NCI-H82 (cell line): Measurements from ENCODE around the gene INSIG2.

Experiments used
- DNase-seq: peaks from one replicate; lab custom pipeline; 2025; lab: John Stamatoyannopoulos, UW

INSIG2 gene

GRCh38 chr2:118088051-118089024, at the start of gene INSIG2:
Gene INSIG2, plus strand, starts transcription at chr2:118088471. Its CDS starts 8,086 bp downstream, at chr2:118096557.
- DNase-seq = peak; percentile 99

GRCh38 chr2:118040891-118041290, 47.4 kb upstream of the INSIG2 start:
- DNase-seq = no peak

GRCh38 chr2:118044103-118044716, 44.1 kb upstream of the INSIG2 start:
- DNase-seq = no peak

DNA sequence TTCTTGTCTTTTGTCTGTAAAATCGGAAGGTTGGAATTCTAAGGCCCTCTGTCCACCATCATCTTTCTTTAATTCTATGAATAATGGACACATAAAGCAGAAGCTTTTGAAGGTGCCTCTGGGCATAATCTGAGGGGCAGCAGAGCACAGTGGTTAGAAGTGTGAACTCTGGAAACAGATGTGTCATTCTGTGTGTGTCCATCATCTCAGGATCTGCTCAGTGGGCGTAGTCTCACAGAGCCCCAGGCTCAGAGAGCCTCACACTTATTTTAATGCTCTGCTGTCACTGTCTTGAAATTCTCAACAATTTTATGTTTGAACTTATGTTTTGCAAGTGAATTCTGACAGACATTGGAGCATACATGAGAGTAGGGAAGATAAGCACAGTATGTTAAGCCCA, 43.4 kb upstream of the INSIG2 start:
- no peak for DNase-seq

DNA sequence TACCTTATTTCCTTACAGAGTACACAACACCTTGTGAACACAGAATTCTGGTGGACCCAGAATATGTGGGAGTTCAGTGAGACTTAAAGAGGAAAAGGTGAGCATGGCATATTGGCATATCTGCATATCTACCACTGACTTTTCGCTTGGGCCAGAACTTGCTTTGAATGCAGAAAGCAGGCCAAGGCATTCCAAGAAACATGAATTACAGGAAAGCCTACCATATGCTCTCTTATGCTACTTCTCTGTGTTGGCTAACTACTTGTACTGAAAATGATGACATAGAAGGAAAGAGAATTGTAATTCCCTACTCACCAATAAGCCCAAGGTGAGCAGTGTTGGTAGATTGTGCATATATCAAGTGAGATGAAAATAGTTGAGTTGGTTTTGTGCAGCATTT, 43.0 kb upstream of the INSIG2 start:
- no peak for DNase-seq

GRCh38 chr2:118046634-118047210, 41.5 kb upstream of the INSIG2 start:
- peak; percentile 49 for DNase-seq

DNA sequence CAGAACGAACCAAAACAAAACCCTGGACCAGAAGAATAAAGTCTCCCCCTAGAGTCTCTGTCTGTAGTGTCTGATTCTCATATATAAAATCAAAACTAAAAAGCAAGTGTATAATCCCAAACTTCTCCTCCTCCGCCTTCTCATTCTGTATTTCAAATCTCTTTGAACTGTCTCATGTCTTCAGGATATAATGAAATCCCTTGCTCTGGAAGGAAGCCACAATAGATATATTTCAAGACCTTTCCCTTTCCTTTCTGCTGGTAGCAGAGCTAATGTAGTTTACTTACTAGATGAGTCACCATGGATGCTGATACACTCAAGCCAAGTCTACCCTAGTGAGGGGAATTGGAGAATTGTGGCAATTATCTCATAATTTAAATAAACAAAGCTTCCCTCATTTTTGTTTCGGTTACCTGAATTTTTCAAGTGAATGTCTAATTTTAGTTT, 40.9 kb upstream of the INSIG2 start:
- DNase-seq = no peak

DNA sequence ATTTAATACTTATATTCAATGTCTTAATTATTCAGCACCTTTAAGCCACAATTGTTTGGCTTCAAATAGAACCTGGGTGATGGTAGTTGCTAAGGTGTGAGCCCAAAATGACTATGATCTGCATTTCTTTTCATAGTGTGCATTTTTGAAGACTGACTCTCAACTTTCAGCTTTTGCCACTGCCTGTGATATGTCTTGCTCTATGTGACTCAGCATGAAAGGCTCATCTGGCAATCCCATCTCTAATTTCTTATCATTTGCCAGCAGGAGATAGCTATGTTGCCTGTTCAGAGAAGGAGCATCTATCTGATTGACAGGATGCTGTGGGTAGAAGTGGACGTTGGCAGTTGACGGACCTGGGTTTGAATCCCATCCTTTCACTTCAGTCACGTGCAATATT, 39.9 kb upstream of the INSIG2 start:
- no peak for DNase-seq

DNA sequence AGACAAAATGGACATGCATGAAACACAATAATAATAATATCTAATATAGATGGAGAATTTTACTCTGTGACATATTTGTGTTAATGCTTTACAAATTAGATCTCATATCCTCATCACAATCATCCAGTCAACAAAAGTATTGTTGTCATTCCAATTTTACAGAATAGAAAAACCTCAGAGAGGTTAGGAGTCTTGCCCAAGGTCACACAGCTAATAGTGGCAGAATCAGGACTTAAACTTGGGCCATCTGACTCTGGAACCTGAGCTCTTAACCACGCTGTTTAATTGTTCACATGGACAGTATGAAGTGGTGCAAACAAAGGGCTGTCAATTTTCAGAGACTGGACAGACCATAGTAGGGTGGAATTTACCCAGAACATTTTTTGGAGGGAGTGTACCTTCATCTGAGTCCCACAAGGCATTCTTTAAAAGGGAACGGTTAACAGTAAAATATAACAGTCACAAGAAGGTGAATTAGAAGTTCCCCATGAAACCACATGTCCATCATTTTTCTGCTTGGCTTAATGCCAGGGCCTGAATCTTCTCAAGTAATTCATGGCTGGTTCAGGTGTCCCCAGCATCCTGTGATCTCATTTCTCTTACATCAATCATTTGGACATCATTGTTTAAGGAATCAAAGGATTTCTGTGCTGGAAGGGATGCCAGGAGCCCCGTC, 39.0 kb upstream of the INSIG2 start:
- DNase-seq = no peak

- no peak for DNase-seq
These were observed 38.5 kb upstream of the INSIG2 start for GRCh38 chr2:118049816-118050140.

- DNase-seq = no peak
These were observed 37.9 kb upstream of the INSIG2 start for GRCh38 chr2:118050386-118050785.

DNA sequence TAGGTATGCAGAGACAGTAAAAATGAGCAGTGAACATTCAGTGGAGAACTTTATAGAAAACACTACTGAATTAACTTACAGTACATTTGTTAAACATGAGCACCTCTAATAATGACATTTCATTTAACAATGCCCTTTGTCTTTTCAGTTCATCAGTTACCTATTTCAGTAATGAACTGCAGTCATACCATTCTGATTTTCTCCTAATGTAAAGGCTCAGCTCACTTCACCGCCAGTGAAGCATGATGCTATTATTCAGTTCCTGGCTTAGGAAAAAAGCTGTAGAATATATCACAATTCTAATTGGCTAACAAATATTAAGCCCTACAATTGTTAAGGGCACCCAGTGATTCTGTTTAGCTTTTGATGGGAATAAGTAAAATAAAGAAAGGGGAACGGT, 37.3 kb upstream of the INSIG2 start:
- no peak for DNase-seq

DNA sequence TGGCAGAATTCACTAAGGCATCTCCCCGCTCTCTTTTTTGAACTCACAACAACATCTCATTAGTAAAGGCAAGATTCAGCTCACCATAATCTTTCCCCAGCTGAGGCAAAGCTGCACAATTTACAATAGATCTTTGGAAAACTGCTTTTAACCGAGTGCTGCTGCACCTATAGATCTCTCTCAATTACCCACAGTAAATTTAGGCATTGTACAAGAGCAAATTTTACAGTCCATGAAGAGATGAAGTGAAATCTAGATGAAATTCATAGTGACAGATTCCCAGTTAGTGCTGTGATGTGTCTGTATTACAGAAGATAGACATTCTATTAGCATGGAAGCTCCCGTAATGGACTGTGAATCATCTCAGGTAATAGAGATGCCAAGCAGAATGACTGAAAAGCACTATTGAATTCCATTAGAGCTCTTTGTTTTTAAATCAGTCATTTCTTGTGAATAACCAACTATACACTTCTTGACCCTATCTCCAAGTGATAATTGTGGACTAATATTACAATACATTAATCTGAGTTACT, 36.4 kb upstream of the INSIG2 start:
- no peak for DNase-seq

- DNase-seq = no peak
These were observed 35.8 kb upstream of the INSIG2 start for GRCh38 chr2:118052474-118052873.

- no peak for DNase-seq
These were observed 34.6 kb upstream of the INSIG2 start for GRCh38 chr2:118053681-118054080.

DNA sequence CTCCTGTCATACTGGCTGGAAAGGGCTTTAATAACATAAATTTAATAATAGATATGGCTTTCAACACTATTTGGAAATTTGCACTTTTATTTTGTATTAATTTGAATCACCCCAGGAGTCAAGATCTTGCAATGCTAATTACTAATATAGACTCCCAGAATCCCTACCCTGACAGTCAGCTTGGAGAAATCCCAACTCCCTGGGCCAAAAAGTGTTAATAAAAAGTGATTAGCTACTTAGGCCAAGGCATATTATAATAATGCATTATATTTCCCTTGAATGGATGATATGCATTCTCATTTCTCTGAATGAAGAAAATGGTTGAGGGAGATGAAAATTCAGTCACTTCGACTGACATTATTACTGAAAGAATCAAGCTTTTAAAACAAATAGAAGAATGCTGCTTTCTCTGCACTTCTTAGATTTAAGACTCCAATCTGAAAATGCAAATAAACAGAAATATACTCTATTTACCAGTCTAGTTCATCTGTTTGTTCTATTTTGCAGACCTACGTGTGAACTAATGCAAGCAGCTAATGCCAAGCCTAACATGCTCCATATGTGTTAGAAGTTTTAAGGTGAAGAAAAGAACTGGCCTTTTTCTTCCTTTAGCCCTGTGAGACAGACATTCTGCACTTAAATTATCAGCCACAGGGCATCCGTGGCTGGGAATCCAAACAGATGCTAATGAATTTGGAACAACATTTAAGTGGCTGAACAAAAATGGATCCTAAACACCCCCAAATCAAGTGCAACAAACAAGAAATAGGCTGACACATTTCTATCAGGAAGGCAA, 33.9 kb upstream of the INSIG2 start:
- no peak for DNase-seq

DNA sequence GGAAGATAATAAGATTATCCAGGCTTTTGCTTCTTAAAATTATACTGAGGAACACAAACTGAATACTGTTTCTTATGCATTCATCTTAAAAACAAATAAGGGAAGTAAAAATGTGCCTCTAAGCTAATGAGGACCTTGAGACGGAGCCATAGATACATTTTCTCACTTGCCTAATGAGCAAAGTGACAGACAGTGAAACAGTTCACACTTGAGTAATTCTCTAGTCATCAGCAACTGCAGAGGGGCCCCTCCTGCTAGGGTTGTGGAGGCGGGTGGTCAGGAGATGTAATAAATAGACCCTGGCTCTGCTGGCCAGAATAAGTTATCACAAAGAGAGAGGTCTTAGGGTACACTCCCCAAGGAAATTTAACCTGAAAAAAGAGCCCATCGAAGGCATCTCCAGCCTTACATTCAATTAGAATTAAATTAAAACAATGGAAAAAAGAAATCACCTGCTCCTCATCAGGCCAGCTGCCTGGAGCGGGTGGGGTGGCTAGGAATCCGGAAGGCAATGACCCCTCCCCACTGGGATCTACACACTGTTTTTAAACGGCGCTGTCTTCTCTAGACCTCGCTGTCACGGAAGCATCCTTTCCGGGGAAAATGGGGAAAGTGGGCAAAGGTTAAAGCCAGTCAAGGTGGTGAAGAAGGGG, 32.6 kb upstream of the INSIG2 start:
- DNase-seq = no peak

DNA sequence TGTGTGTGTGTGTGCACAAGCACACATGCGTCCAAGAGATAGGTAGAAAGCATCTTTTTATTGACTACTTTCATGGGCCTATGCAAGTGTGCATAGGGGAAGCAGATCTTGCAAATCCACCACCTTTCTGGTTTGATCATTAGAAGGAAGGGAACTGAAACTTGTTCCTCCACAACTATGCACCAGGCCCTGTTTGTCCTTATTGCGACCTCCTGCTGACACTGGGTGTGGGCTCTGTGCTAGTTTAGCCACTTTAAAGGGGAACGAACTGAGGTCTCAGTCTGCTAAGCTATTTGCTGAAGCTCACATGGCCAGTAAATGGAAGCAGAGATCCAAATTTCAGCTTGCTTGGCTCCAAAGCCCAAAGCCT, 32.1 kb upstream of the INSIG2 start:
- no peak for DNase-seq

- DNase-seq = no peak
These were observed 31.5 kb upstream of the INSIG2 start for GRCh38 chr2:118056801-118057200.

- DNase-seq = no peak
These were observed 29.3 kb upstream of the INSIG2 start for GRCh38 chr2:118058951-118059350.

- no peak for DNase-seq
These were observed 28.3 kb upstream of the INSIG2 start for GRCh38 chr2:118059919-118060478.
